HFFc6 (cell line): Measurements from ENCODE around the gene DEDD2. TPM values are rescaled to one million over a fixed set of nuclear protein-coding genes. Genes with fewer than 3 reads are reported as not detected.

ENCODE experiments used
- DNase-seq: peaks from one replicate; pipeline ENCODE4 v3.0.0-alpha.2; 2018
- H3K27ac Mint-ChIP-seq: 2 replicates; pipeline ENCODE4 v1.8.0; 2020; ENCODE audit warnings: mild to moderate bottlenecking, mixed read lengths
- H3K27me3 Mint-ChIP-seq: 2 replicates; pipeline ENCODE4 v1.8.0; 2021; ENCODE audit warnings: mild to moderate bottlenecking, moderate library complexity, mixed read lengths; ENCODE audit not compliant: insufficient read depth
- H3K36me3 Mint-ChIP-seq: 2 replicates; pipeline ENCODE4 v1.8.0; 2021; ENCODE audit warnings: low read depth, mixed read lengths
- H3K4me1 Mint-ChIP-seq: 2 replicates; pipeline ENCODE4 v1.8.0; 2020; ENCODE audit warnings: low read depth, mixed read lengths
- H3K4me3 Mint-ChIP-seq: 2 replicates; pipeline ENCODE4 v1.8.0; 2020; ENCODE audit warnings: mild to moderate bottlenecking, moderate library complexity, mixed read lengths
- H3K9me3 Mint-ChIP-seq: 2 replicates; pipeline ENCODE4 v1.8.0; 2020; ENCODE audit warnings: mild to moderate bottlenecking, mixed read lengths
- total RNA-seq, 6 experiments: library from RNA; stranded (reverse); fragmentation: NEBNext Ultra II Directional; extraction: Animal tissue kit (Norgen Biotek cat#: 25700); gene quantifications; 2 replicates in 1 of 6; 3 replicates in 5 of 6; pipeline ENCODE4 v1.2.3, GENCODE V29; 2021
- TF ChIP-seq, protein P1 (sequence below): fragments of 200-600 bp; sonication (generic); IDR thresholded peaks from 2 replicates; pipeline ENCODE4 v1.5.0; 2021; ENCODE audit warnings: antibody characterized with exemption, mild to moderate bottlenecking

Gene DEDD2
- total RNA-seq, 6 experiments from 2014 or later: 19.2 to 24.9 (median 20.2) TPM

- Mint-ChIP-seq H3K4me1 (peaks cover 32% of the 10 kb centered on the region), H3K27me3 (peaks cover 3% of the 10 kb centered on the region), H3K4me3 (no peak overlapping the region), H3K36me3 (peaks cover 27% of the 10 kb centered on the region), H3K9me3 (peaks cover 7% of the 10 kb centered on the region; the same call in 1 of the 2 replicates), H3K27ac (no peak overlapping the region)
- TF ChIP-seq, protein P1, sequence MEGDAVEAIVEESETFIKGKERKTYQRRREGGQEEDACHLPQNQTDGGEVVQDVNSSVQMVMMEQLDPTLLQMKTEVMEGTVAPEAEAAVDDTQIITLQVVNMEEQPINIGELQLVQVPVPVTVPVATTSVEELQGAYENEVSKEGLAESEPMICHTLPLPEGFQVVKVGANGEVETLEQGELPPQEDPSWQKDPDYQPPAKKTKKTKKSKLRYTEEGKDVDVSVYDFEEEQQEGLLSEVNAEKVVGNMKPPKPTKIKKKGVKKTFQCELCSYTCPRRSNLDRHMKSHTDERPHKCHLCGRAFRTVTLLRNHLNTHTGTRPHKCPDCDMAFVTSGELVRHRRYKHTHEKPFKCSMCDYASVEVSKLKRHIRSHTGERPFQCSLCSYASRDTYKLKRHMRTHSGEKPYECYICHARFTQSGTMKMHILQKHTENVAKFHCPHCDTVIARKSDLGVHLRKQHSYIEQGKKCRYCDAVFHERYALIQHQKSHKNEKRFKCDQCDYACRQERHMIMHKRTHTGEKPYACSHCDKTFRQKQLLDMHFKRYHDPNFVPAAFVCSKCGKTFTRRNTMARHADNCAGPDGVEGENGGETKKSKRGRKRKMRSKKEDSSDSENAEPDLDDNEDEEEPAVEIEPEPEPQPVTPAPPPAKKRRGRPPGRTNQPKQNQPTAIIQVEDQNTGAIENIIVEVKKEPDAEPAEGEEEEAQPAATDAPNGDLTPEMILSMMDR: no peak
- DNase-seq: no peak
Measured at GRCh38 chr19:42193706-42194105, 23.8 kb downstream of the DEDD2 start.

- Mint-ChIP-seq H3K4me1 (peaks cover 30% of the 10 kb centered on the region), H3K9me3 (peaks cover 7% of the 10 kb centered on the region; the same call in 1 of the 2 replicates), H3K4me3 (no peak overlapping the region), H3K36me3 (peaks cover 25% of the 10 kb centered on the region), H3K27me3 (peaks cover 3% of the 10 kb centered on the region), H3K27ac (no peak overlapping the region)
- DNase-seq: no peak
- TF ChIP-seq, protein P1: no peak
Measured at GRCh38 chr19:42193294-42193693, 24.2 kb downstream of the DEDD2 start.

GRCh38 chr19:42191855-42192254 is 25.6 kb downstream of the DEDD2 start:
- H3K27me3 Mint-ChIP-seq: peaks cover 3% of the 10 kb centered on the region
- H3K4me1 Mint-ChIP-seq: peaks cover 30% of the 10 kb centered on the region
- TF ChIP-seq, protein P1: no peak
- peak; percentile 81 for DNase-seq
- peaks cover 7% of the 10 kb centered on the region; the same call in 1 of the 2 replicates for H3K9me3 Mint-ChIP-seq
- H3K36me3 Mint-ChIP-seq: peaks cover 25% of the 10 kb centered on the region
- peak overlapping the region; percentile 9; the same call in 1 of the 2 replicates for H3K4me3 Mint-ChIP-seq
- peak overlapping the region; percentile 60 for H3K27ac Mint-ChIP-seq

DNA sequence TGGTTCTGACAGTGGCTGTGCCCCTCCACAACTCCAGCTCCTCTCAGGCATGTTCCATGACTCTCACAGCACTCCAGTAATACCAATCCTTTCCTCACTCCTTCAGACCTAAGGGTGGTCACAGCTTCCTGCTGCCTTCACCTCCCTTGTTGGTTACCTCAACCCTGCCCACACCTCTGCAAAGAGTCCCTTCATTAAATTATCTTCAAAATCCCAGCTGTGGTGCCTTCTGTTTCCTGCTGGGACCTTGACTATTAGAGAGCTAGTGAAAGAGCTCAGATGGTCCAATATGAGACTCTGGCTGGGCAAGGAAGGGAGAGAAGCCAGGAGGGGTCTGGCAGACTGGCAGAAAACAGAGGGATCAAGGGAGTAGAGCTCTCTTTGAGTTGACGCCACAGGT is 26.1 kb downstream of the DEDD2 start:
- peaks cover 3% of the 10 kb centered on the region for H3K27me3 Mint-ChIP-seq
- TF ChIP-seq, protein P1: no peak
- H3K4me3 Mint-ChIP-seq: no peak overlapping the region
- H3K36me3 Mint-ChIP-seq: peaks cover 24% of the 10 kb centered on the region
- H3K27ac Mint-ChIP-seq: peak overlapping the region; percentile 60
- DNase-seq: no peak
- peaks cover 7% of the 10 kb centered on the region; the same call in 1 of the 2 replicates for H3K9me3 Mint-ChIP-seq
- peaks cover 30% of the 10 kb centered on the region for H3K4me1 Mint-ChIP-seq

DNA sequence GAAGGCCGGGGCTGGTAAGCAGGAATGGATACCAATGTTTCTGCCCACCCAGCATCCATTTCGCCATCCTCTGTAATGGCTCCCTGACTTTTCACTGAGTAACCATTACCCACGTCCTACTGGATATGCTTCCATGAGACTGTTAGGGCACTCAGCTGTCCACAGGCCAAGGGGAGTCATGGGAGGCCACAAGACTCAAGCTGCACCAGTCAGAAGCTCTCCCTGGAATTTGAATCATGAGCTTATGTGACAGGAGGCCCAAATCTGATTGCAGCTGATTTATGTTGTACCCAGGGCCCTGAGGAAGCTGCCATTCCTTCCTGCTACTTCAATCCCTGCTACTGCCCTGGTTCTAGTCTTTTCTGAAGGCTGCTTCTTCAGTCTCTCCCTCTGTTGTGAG is 28.3 kb downstream of the DEDD2 start:
- Mint-ChIP-seq H3K9me3 (peaks cover 5% of the 10 kb centered on the region; the same call in 1 of the 2 replicates), H3K27ac (no peak overlapping the region), H3K4me3 (no peak overlapping the region), H3K27me3 (peaks cover 5% of the 10 kb centered on the region), H3K36me3 (peaks cover 17% of the 10 kb centered on the region), H3K4me1 (peaks cover 47% of the 10 kb centered on the region)
- DNase-seq: no peak
- TF ChIP-seq, protein P1: no peak
